ENCODE results near the gene TMEM30A. TPM values are rescaled to one million over a fixed set of nuclear protein-coding genes. Genes with fewer than 3 reads are reported as not detected.

Gene TMEM30A
- total RNA-seq, 2 donors from 2014 or later: 45.6 to 47.3 TPM

DNA sequence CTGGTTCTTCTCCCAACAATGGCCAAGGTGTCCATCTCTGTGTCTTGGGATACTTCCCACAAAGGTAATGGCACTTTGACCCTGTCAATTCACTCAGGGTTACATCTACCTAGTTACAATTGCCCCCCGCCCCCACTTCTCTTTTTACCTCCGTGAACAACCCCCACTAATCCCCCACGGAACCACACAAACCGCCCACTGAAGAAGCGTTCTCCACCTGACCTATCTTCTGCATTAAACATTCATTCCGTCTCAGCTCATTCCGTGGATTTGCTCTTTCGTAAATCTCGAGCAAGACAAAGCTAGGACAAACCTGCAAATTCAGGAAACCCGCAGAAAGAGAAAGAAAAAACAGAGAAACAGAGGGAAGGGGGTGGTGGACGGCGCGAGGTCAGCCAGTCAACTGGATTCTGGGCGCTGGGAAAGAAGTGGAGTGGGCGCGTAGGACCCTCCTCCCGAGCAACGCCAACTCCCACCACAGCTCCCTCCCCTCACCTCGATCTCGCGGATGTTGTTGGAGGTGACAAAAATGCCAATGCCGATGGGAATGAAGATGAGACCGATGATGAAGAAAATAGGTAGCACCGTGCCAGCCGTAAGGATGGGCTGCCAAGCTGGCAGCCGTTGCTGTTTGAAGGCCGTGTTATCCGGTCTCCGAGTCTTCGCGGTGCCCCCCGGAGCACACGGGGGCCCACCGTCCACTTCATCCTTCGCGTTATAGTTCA lies 523 bp downstream of the TMEM30A start:
- TF ChIP-seq, protein P1, sequence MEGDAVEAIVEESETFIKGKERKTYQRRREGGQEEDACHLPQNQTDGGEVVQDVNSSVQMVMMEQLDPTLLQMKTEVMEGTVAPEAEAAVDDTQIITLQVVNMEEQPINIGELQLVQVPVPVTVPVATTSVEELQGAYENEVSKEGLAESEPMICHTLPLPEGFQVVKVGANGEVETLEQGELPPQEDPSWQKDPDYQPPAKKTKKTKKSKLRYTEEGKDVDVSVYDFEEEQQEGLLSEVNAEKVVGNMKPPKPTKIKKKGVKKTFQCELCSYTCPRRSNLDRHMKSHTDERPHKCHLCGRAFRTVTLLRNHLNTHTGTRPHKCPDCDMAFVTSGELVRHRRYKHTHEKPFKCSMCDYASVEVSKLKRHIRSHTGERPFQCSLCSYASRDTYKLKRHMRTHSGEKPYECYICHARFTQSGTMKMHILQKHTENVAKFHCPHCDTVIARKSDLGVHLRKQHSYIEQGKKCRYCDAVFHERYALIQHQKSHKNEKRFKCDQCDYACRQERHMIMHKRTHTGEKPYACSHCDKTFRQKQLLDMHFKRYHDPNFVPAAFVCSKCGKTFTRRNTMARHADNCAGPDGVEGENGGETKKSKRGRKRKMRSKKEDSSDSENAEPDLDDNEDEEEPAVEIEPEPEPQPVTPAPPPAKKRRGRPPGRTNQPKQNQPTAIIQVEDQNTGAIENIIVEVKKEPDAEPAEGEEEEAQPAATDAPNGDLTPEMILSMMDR (IDR thresholded peaks at IDR 0.05): no peak
- peak overlapping the region; percentile 84 to 88 for H3K4me3 ChIP-seq
- no peak for DNase-seq (ENCODE audit: low spot score)
- H3K27me3 ChIP-seq: no peaks in the 10 kb centered on the region
- peaks cover 0 to 43% of the 10 kb centered on the region in 2 donors for H3K4me1 ChIP-seq
- peak overlapping the region; percentile 89 for H3K27ac ChIP-seq
- no peaks in the 10 kb centered on the region for H3K9me3 ChIP-seq
- no peaks in the 10 kb centered on the region for H3K36me3 ChIP-seq

DNA sequence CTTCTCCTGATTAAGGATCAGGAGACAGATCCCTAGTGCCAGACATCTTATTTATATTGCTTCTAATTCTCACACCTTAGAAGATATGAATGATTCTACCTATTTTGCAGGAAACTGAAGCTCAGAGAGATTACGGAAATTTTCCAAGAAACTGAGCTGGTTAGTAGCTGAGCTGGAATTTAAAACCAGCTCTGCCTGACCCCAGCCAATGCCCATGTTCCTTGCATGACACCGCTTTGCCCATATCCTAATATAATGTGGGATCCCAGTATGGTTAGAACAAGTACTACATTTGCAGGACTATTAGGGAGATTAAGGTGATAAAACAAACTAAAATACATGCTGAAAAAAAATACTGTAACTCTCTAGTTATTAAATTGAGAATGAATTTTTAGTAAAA lies 1.9 kb downstream of the TMEM30A start:
- Histone ChIP-seq H3K36me3 (no peaks in the 10 kb centered on the region), H3K4me1 (peaks cover 0 to 54% of the 10 kb centered on the region in 2 donors), H3K27me3 (no peaks in the 10 kb centered on the region), H3K4me3 (peak overlapping the region in 1 of 2 donors; percentile 84), H3K9me3 (no peaks in the 10 kb centered on the region), H3K27ac (no peak overlapping the region)
- DNase-seq (ENCODE audit: low spot score): no peak
- TF ChIP-seq, protein P1 (IDR thresholded peaks at IDR 0.05): no peak

DNA sequence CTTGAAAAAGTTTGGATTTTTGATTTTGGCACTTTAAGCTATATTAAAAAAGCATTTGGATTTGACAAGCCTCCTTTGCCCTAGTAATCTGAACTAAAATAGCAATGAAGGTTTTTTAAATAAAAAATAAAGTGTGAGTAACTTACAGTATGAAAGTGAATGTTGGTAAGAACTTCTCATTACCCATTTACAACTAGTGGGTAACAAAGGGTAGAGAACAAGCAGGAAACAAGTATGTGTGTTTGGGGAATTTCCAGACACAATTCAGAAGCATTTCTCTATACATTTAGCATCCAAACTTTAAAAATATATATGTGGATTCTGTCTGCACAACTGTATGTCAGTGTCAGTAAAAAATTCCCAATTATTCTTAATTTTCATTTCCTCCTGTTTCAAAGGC lies 2.9 kb downstream of the TMEM30A start:
- H3K4me1 ChIP-seq: peaks cover 0 to 63% of the 10 kb centered on the region in 2 donors

DNA sequence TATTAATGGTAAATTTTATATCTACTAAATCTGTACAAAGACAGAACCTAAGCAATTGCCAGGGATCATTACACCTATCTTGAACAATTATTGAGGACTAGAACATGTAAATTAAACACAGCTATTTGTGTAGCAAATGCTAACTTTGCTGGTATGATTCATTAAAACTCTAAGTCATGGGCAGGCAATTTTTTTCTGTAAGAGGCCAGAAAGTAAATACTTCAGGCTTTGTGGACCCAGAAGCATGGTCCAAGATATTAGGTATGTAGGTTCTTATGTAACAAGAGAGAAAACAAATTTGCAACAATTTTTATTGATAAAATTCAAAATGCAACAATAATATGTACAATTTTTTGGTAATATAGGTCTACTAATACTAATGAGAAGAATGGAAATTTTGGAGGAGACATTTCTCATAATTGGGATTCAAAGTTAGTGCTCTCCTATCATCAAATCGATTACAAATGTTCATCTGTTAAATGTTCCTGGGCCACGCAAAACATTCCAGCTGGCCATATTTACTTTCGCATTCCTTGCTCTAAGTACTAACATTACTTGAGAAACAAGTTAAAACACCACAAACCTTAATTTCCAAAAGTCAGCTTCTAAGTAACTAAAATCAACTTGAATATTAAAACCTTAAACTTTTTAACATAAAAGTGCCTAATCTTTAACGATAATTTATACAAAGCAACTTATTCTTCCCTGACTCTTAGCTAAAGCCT lies 4.3 kb downstream of the TMEM30A start:
- H3K9me3 ChIP-seq: no peaks in the 10 kb centered on the region
- no peak overlapping the region for H3K4me3 ChIP-seq
- H3K36me3 ChIP-seq: no peaks in the 10 kb centered on the region
- TF ChIP-seq, protein P1 (IDR thresholded peaks at IDR 0.05): no peak
- H3K27ac ChIP-seq: no peak overlapping the region
- DNase-seq (ENCODE audit: low spot score): no peak
- no peaks in the 10 kb centered on the region for H3K27me3 ChIP-seq
- H3K4me1 ChIP-seq: peaks cover 0 to 74% of the 10 kb centered on the region in 2 donors

More for the DNA sequence above, 2.9 kb downstream of the TMEM30A start:
- Histone ChIP-seq H3K27me3 (no peaks in the 10 kb centered on the region), H3K9me3 (no peaks in the 10 kb centered on the region), H3K36me3 (no peaks in the 10 kb centered on the region), H3K27ac (no peak overlapping the region), H3K4me3 (no peak overlapping the region)
- TF ChIP-seq, protein P1 (IDR thresholded peaks at IDR 0.05): no peak
- no peak for DNase-seq (ENCODE audit: low spot score)

DNA sequence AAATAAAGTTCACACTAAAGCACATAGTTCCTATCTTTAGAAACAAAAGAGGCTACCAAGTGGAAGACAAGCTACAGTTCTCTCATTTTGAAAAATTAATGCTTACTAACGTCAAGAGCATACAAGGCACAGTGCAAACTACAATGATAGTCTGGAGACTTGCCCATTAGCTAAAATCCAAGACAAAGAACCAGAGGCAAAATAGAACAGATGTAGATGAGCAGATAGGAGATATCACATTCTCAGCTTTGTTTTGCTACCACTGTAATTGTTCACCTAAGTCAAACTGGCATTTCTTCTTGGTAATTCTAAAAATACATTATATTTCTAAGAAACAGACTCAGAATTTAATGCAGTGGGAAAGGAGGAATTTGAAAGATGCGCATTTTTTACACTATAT lies 5.2 kb downstream of the TMEM30A start:
- Histone ChIP-seq H3K9me3 (no peaks in the 10 kb centered on the region), H3K4me3 (no peak overlapping the region), H3K36me3 (no peaks in the 10 kb centered on the region), H3K27me3 (no peaks in the 10 kb centered on the region), H3K4me1 (peaks cover 0 to 74% of the 10 kb centered on the region in 2 donors), H3K27ac (no peak overlapping the region)
- TF ChIP-seq, protein P1 (IDR thresholded peaks at IDR 0.05): no peak
- DNase-seq (ENCODE audit: low spot score): no peak
